GM21576 (cell line): ENCODE results near the gene STH.

Experiments used
- ATAC-seq: cut with Tn5 transposase; IDR thresholded peaks from one replicate; pipeline ENCODE4 v1.9.1; 2021; ENCODE audit warnings: mild to moderate bottlenecking, moderate library complexity; ENCODE audit not compliant: unreplicated experiment

Gene STH

DNA sequence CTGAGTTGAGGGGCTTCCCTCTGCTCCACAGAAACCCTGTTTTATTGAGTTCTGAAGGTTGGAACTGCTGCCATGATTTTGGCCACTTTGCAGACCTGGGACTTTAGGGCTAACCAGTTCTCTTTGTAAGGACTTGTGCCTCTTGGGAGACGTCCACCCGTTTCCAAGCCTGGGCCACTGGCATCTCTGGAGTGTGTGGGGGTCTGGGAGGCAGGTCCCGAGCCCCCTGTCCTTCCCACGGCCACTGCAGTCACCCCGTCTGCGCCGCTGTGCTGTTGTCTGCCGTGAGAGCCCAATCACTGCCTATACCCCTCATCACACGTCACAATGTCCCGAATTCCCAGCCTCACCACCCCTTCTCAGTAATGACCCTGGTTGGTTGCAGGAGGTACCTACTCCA is 26.0 kb downstream of the STH start:
- no peak for ATAC-seq

DNA sequence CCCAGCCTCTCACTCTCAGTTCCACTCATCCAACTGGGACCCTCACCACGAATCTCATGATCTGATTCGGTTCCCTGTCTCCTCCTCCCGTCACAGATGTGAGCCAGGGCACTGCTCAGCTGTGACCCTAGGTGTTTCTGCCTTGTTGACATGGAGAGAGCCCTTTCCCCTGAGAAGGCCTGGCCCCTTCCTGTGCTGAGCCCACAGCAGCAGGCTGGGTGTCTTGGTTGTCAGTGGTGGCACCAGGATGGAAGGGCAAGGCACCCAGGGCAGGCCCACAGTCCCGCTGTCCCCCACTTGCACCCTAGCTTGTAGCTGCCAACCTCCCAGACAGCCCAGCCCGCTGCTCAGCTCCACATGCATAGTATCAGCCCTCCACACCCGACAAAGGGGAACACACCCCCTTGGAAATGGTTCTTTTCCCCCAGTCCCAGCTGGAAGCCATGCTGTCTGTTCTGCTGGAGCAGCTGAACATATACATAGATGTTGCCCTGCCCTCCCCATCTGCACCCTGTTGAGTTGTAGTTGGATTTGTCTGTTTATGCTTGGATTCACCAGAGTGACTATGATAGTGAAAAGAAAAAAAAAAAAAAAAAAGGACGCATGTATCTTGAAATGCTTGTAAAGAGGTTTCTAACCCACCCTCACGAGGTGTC is 26.6 kb downstream of the STH start:
- no peak for ATAC-seq

- no peak for ATAC-seq
Observed at GRCh38 chr17:46026166-46027047, 27.4 kb downstream of the STH start.

GRCh38 chr17:46027048-46027975 is 28.3 kb downstream of the STH start:
- ATAC-seq, result no peak

DNA sequence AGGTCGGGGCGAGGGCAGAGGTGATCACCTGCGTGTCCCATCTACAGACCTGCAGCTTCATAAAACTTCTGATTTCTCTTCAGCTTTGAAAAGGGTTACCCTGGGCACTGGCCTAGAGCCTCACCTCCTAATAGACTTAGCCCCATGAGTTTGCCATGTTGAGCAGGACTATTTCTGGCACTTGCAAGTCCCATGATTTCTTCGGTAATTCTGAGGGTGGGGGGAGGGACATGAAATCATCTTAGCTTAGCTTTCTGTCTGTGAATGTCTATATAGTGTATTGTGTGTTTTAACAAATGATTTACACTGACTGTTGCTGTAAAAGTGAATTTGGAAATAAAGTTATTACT is 28.9 kb downstream of the STH start:
- ATAC-seq, result no peak

- no peak for ATAC-seq
Observed at GRCh38 chr17:46028374-46028773, 29.3 kb downstream of the STH start.

DNA sequence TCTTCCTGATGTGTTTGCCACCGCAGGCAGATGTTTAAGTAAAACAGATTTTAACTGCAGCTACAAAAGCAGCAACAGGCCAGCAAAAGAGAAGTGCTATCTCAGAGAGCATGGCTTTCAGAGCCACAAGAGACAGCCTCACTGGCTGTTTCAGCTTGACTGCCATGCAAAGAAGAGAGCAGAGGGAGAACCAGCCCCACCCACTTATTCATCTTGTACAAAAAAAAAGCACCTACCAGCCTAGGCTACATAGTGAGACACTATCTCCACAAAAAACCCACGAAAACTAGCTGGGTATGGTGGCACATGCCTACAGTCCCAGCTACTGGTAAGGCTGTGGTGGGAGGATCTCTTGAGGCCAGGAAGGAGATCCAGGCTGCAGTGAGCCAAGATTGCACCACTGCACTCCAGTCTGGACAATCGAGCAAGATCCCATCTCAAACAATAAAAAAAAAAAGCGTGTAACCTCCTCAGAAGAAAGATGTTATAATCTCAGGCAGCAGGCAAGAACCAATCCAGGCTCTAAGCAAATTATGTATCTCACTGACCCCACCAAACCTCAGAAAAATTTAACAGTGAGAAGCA is 30.0 kb downstream of the STH start:
- ATAC-seq, result no peak

- ATAC-seq, result no peak
Observed at GRCh38 chr17:46029627-46030026, 30.6 kb downstream of the STH start.

DNA sequence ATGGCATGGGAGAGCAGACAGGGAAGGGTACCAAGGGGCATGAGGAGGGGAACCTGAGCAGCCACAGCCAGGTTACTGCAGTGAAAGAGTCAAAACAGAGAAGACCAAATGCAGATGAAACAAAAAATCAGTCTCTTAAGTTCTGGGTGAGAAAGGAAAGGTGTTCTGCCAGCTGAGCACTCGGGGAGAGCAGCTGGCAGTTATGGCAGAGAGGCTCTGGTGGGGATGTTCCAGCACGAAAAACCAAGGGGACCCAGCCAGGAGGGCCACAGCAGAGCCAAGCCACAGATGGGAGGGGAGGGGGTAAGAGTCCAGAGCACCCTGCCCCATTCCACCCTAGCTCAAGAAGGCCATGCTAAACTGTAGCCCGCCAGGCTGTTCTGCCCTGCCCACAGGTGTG is 31.7 kb downstream of the STH start:
- ATAC-seq, result no peak

DNA sequence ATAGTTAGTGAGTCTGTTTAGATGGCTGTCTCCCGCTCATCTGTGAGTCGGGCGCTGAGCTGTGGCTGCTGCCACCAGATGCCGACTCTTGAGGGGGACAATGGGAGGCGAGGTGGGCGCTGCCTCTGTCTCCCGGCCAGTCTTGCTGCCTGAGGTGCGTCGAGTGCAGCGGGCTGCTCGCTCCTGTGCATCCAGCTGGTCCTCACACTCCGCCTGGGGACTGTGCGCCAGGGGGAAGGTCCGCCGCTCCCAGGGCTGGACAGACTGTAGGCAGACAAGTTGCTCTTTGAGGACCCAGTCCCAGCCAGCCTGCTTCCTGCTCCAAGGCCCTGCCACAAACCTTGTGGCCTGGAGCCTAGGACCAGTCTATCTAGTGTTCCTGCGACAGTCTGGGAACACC is 32.4 kb downstream of the STH start:
- no peak for ATAC-seq

DNA sequence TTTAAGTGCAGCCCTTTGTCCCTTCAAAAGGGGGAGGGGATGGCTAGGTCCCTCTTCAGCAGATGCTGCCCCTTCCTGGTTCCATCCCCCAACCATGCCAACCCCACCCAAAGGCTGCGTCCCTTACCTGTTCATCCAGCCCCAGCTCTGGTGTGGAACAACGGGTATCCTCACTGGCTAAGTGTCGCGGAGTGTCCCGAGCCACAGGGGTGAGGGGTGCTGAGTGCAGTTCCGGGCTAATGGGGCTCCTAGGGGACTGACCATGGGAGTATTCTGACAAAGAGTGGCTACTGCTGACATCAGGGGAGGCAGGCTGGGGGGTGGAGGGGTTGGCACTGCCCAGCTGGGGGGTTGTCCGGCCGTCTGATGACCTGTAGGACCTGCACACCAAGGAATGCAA is 32.9 kb downstream of the STH start:
- no peak for ATAC-seq

- no peak for ATAC-seq
Observed at GRCh38 chr17:46032909-46033308, 33.9 kb downstream of the STH start.

- ATAC-seq, result no peak
Observed at GRCh38 chr17:46033392-46033791, 34.3 kb downstream of the STH start.

GRCh38 chr17:46035112-46035818 is 36.2 kb downstream of the STH start:
- no peak for ATAC-seq

- ATAC-seq, result no peak
Observed at GRCh38 chr17:46036491-46036890, 37.4 kb downstream of the STH start.

DNA sequence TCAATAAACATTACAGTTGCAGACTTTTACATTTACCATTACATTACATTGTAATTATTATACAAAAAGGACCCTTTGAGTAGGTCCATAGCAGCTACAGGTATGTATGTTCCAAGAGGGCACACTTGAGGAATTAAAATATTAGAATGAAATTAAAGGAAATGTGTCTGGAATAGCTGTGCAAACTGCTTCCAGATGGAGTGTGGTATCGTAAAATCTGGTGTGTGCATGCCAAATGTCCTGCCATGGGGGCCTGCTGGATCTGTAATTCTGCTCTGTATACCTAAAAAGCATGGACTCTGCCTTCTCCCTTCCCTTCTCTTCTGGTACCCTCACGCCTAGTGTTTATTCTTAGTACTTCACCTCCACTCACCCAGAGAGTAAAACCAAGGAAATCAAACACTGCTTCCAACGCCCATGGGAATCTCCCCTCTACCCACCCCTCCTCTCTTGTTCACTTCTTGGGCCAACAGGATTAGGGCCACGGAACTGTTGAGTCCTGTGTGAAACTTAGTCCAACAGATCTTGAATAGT is 38.7 kb downstream of the STH start:
- ATAC-seq, result no peak

DNA sequence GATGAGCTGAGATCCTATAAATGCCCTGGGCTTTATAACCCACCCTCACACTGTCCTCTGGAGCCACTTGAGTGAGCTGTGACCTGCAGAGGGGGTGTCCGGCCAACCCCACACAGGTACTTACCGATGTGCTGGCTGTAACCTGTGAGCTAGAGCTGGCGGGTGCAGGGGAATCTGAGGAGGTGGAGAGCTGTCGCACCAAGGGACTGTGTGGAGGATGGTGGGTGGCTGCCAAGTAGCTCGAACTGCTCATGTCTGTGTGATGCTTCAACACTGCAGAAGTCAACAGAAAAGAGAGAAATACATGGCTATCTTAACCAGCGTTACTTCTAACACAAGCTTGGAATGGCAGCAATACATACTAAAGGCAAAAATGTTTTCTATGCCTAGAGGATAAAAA is 39.4 kb downstream of the STH start:
- no peak for ATAC-seq

DNA sequence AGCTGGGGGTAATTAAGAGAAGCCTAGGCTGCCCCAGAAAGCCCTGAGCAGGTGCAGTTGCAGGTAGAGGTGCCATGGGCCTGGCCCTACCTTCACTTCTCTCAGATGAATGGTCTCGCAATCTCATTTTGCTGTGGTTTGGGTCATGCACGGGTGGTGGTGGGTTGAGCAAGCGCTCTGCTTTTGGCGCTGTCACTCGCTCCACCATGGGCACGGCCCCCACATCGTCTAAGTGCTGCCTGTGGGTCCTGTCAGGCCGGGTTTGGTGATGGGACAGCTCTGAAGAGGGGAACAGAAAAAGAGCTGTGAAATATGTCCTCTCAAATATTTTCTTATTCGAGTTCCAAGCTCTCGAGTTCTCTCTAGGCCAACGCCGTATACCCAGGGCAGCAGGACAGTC is 39.9 kb downstream of the STH start:
- no peak for ATAC-seq

DNA sequence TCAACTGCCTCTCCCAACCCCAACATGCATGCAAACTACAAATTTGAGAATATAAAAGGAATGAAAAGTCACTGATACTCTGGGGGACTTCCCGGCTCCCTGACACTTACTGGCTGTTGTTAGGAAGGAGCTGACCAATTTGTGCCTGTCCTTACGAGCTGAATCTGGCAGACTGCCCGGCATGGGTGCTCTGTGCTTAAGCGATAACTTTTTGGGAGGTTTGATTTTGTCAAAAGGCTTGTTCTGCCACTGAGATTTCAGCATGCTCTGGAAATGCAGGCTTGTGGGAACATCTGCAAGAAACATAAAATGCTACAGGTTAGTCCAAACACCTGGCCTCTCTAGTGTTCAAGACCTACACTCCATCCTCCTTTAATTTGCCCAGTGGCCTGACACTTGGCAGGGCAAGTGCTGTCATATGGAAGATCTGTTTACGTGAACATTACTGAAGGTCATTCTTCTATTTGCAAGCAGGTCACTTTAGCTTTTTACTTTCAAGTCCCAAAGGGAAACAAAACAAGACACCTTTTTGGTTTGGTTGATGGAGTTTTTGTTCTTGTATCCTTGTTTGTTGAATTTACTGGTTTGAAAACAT is 40.6 kb downstream of the STH start:
- ATAC-seq, result no peak

DNA sequence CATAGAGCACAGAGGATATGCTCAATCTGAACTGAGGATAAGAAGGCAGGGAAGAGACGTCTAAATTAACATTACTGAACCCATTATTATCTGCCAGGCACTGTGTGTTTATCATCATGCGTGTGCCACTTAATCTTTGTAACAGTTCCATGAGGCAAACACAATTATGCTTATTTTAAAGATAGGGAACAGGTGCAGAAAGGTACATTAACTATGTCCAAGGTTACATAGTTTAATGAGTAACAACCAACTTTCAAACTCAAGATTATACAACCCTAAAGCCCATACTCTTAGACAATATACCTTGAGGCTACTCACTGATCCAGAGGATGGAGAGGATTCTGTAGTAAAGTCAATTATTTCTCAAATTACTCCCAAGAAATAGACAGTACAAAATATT is 43.2 kb downstream of the STH start:
- no peak for ATAC-seq
